HUES6 (cell line): ENCODE results near the gene TNFAIP8L2.

Source experiments
- H3K27ac ChIP-seq: 2 replicates; pipeline ENCODE4 v1.7.0; 2013; ENCODE audit warnings: low read depth, mild to moderate bottlenecking, low read length, inconsistent platforms
- H3K27me3 ChIP-seq: 2 replicates; pipeline ENCODE4 v1.6.1; 2013; ENCODE audit warnings: low read length; ENCODE audit not compliant: control insufficient read depth, insufficient read depth
- H3K36me3 ChIP-seq: 2 replicates; pipeline ENCODE4 v1.6.1; 2013; ENCODE audit warnings: low read length; ENCODE audit not compliant: control insufficient read depth, insufficient read depth
- H3K4me1 ChIP-seq: 2 replicates; pipeline ENCODE4 v1.6.1; 2013; ENCODE audit warnings: low read length; ENCODE audit not compliant: control insufficient read depth, insufficient read depth
- H3K4me3 ChIP-seq: 2 replicates; pipeline ENCODE4 v1.5.1; 2013; ENCODE audit warnings: low read depth, low read length
- H3K9ac ChIP-seq: one replicate; pipeline ENCODE4 v1.6.1; 2013; ENCODE audit warnings: mild to moderate bottlenecking, low read length
- H3K9me3 ChIP-seq: 2 replicates; pipeline ENCODE4 v1.6.1; 2013; ENCODE audit warnings: low read depth, low read length; ENCODE audit not compliant: control insufficient read depth, insufficient read depth

The TNFAIP8L2 gene

DNA sequence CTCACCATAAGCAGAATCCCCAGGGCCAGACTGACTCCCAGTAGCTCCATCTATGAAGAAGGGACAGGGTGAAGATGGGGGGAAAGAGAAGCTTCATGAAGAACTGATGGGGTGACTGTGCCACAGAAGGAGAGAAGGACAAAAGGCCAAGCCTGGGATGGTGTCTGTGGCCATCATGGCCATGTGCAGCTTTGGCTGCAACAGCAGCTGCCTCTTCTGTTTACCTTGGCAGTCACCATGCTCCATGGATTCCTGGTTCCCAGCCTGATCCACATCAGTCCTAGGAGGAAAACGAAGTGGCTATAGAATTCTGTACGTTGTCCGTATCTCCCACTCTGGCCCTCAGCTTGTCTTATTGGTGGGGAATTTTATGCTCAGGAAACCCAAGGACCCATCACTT is 22.1 kb upstream of the TNFAIP8L2 start:
- H3K9ac ChIP-seq, result no peak overlapping the region
- H3K4me1 ChIP-seq, result peaks cover 16% of the 10 kb centered on the region; the same call in 1 of the 2 replicates
- no peak overlapping the region for H3K27ac ChIP-seq
- no peaks in the 10 kb centered on the region for H3K9me3 ChIP-seq
- H3K27me3 ChIP-seq, result peaks cover 18% of the 10 kb centered on the region; the same call in 1 of the 2 replicates
- H3K36me3 ChIP-seq, result peaks cover 29% of the 10 kb centered on the region
- no peak overlapping the region for H3K4me3 ChIP-seq

DNA sequence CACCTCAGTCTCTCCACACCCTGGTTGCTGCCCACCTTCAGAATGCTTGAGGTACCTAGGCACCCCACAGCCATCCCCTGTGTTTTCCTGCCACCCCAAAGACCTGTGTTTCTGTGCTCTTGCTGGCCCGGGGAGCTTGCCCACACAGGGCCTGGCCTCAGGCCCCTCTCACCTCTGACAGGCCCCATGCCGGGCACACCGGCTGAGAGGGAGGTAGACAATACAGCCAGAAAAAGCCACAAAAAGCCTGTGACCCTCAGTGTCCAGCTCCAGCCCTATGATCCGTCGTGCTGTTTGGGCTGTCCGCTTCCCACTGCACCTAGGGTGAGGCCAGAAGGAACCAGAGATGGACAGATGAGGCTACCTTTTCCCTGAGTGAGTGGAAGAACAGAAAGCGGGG is 21.5 kb upstream of the TNFAIP8L2 start:
- H3K27me3 ChIP-seq, result peaks cover 18% of the 10 kb centered on the region; the same call in 1 of the 2 replicates
- peaks cover 32% of the 10 kb centered on the region for H3K36me3 ChIP-seq

DNA sequence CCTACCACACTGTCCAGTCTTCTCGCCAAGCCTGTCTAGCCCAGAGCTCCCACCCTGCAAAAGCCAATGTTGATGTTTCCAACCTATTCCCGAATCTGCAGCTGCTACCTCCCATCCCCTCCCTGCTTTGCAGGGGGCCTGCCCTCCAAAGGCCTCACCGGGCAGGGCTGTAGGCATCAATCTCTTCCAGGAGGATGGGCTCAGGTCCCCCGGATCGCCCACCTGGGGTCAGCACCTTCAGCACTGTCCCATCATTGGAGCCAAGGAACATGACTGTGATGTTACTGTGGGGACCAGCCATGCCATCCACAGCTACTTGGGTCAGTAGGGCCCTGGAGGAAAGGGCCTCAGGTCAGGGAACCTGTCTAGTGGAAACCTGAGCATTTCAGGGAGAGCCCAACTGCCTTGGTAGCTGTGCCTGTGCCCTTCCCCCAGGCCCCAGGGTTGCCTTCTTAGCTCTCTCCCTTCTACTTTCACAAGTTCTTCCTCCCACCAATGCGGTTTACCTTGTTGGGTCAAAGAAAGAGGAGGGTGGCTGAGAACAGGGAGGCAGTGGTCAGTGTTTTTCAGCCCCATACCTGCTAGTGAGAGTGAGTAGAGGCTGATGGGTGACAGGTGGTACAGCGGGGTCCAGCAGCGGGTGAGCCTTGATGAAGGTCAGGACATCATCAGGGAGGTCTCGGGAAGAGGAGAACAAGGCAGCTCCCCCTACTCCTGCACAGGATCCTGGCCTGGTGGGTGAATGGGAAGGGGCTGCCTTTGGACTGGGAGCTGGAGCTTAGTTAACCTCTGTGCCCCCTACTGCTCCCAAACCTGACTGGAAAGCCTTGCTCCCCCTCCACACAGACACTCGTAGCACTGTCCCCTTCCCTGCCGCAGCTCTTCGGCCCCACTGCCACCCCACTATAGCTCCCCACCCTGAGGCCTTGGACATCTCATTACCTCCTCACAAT is 20.7 kb upstream of the TNFAIP8L2 start:
- Histone ChIP-seq H3K9me3 (no peaks in the 10 kb centered on the region), H3K27me3 (peaks cover 18% of the 10 kb centered on the region; the same call in 1 of the 2 replicates), H3K9ac (no peak overlapping the region), H3K4me1 (peaks cover 15% of the 10 kb centered on the region; the same call in 1 of the 2 replicates), H3K36me3 (peaks cover 32% of the 10 kb centered on the region), H3K27ac (no peak overlapping the region), H3K4me3 (no peak overlapping the region)

More for the DNA sequence above, 21.5 kb upstream of the TNFAIP8L2 start:
- Histone ChIP-seq H3K9me3 (no peaks in the 10 kb centered on the region), H3K4me3 (no peak overlapping the region), H3K9ac (no peak overlapping the region), H3K27ac (no peak overlapping the region), H3K4me1 (peaks cover 16% of the 10 kb centered on the region; the same call in 1 of the 2 replicates)

DNA sequence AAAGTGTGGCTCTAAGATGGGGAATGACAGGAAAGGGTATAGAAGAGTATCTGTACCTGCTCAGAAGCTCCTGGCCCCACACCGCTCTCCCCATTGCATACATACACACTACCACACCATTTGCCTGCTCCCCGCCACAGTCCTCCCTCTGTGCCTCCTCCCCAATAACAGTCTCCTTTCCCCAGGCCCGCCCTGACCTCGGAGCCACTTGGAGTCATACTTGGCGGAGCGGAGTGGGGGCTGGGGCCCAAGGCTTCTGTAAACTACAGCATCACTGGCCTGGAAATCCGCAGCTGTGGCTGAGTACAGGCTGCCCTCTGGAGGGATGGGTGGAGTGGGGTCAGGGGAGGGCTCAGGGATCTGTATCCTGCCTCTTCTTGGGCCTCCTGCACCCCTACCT is 18.7 kb upstream of the TNFAIP8L2 start:
- Histone ChIP-seq H3K36me3 (peaks cover 32% of the 10 kb centered on the region), H3K4me3 (no peak overlapping the region), H3K27me3 (peaks cover 9% of the 10 kb centered on the region; the same call in 1 of the 2 replicates), H3K27ac (no peak overlapping the region), H3K4me1 (peaks cover 8% of the 10 kb centered on the region), H3K9me3 (no peaks in the 10 kb centered on the region), H3K9ac (no peak overlapping the region)

DNA sequence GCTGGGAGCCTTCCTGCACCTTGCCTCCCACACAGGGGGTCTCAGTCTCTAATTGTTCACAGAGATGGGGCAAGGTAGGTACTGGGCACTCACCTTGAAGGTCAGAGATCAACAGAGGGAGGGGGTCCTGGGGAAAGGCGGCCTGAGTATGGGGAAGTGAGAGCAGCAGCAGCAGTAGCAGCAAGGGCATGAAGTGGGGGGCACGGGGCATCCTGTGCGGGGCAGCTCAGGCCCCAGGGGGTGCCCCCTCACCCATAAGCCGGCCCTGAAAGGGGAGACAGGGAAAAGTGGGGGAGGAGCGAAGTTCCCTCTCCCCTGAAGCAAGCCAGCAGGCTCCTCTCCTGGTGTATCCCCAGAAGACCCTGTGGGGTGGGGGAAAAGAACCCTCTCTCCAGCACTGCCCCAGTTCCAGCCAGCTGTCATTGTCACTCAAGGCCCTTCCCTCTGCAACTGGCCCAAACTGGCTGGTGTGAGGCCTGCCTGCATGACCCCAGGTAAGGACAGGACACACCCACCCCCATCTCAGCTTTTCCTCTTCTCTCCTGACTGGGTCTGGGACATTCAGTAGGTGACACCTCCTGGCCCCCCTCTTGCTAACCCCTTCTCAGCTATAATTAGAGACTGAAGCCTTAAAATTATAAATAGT is 13.9 kb upstream of the TNFAIP8L2 start:
- H3K4me3 ChIP-seq, result no peak overlapping the region
- H3K27me3 ChIP-seq, result peaks cover 21% of the 10 kb centered on the region
- H3K27ac ChIP-seq, result no peak overlapping the region
- peaks cover 36% of the 10 kb centered on the region for H3K4me1 ChIP-seq
- no peak overlapping the region for H3K9ac ChIP-seq
- H3K36me3 ChIP-seq, result peaks cover 7% of the 10 kb centered on the region; the same call in 1 of the 2 replicates
- no peaks in the 10 kb centered on the region for H3K9me3 ChIP-seq

DNA sequence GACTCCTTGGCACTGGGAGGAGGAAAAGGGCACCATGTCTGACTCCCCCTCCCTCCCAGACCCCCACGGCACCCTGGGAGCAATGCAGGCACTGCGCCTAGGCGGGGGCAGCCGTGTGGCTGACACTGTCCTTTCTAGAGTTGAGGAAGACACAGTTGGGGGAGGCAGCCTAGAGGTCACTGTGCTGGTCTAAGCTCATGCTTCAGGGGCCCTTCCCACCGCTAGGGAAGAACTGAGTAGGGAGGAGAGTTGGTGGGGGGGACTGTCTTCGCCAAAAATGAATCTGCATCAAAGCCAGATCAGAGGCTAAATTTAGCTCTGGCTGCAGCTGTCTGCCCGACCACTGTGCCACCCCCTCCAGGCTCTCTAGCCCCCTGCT is 13.4 kb upstream of the TNFAIP8L2 start:
- Histone ChIP-seq H3K4me3 (no peak overlapping the region), H3K36me3 (peaks cover 7% of the 10 kb centered on the region; the same call in 1 of the 2 replicates)

DNA sequence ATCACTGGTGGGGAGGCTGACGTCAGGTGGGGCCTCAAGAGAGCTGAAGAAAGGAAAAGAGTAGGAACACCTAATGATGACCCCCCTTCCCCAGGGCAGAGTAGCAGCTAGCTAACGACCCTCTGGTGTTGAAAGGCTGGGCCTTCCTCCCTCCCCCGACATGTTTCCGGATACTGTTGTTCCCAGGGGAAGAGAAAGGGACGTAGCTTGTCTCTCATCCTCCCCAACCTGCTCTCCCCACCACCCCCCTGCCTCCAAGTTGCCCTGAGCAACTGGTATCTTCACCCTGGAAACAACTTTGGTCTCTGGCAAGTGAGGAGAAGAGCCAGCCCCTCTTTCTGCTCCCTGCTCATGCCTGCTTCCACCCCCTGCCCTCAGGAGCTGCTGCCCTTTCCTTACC is 12.5 kb upstream of the TNFAIP8L2 start:
- Histone ChIP-seq H3K9ac (no peak overlapping the region), H3K4me1 (peaks cover 38% of the 10 kb centered on the region), H3K4me3 (peak overlapping the region; percentile 73; the same call in 1 of the 2 replicates)

More for the DNA sequence above, 13.4 kb upstream of the TNFAIP8L2 start:
- no peaks in the 10 kb centered on the region for H3K9me3 ChIP-seq
- H3K4me1 ChIP-seq, result peaks cover 38% of the 10 kb centered on the region
- no peak overlapping the region for H3K9ac ChIP-seq
- no peak overlapping the region for H3K27ac ChIP-seq
- peaks cover 25% of the 10 kb centered on the region for H3K27me3 ChIP-seq

DNA sequence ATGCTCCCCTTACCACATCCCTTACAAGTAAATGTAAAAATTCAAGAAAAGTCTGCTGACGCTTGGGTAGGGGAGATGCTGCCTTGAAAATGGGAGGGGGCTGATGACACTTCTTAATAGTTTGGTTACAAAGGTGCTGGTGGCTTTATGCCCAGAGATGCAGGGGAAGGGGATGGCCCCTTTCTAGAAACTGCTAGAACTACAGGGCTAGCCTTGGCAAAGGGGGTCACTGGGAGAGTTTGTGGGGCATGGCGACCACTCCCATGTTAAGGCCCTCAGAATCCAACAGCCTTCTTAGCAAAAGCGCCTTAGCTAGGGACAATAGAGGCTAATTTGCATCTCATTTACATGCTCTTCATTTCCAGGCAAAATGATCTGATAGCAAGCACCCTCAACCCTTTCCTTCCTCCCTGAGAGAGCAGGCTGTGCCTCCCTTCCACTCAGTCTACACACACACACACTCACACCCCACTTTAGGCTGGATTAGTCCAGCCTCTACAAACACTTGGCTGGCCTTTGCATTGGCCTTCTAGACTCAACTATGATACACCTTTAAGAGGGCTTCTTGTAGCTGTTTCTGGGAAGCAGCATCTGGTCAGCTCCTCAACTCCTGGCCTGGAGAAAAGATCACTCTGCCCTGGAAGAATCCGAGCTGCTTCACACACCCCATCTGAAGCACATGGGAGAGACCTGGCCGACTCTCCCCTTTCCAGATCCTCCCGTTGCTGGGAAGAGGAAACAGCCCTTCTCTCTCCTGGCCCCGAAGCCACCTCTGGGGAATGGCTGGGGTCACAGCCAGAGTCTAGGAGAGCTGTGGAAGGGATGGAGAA is 11.8 kb upstream of the TNFAIP8L2 start:
- peaks cover 38% of the 10 kb centered on the region for H3K4me1 ChIP-seq
- 0 out of 2 replicates have a peak, but pooled peaks cover under 1% of the 10 kb centered on the region for H3K36me3 ChIP-seq
- no peak overlapping the region for H3K27ac ChIP-seq
- H3K27me3 ChIP-seq, result peaks cover 25% of the 10 kb centered on the region
- H3K9me3 ChIP-seq, result no peaks in the 10 kb centered on the region
- H3K4me3 ChIP-seq, result peak overlapping the region; percentile 73
- peak overlapping the region; percentile 73 for H3K9ac ChIP-seq

More for the DNA sequence above, 12.5 kb upstream of the TNFAIP8L2 start:
- peaks cover 7% of the 10 kb centered on the region; the same call in 1 of the 2 replicates for H3K36me3 ChIP-seq
- no peaks in the 10 kb centered on the region for H3K9me3 ChIP-seq
- peaks cover 25% of the 10 kb centered on the region for H3K27me3 ChIP-seq
- no peak overlapping the region for H3K27ac ChIP-seq

DNA sequence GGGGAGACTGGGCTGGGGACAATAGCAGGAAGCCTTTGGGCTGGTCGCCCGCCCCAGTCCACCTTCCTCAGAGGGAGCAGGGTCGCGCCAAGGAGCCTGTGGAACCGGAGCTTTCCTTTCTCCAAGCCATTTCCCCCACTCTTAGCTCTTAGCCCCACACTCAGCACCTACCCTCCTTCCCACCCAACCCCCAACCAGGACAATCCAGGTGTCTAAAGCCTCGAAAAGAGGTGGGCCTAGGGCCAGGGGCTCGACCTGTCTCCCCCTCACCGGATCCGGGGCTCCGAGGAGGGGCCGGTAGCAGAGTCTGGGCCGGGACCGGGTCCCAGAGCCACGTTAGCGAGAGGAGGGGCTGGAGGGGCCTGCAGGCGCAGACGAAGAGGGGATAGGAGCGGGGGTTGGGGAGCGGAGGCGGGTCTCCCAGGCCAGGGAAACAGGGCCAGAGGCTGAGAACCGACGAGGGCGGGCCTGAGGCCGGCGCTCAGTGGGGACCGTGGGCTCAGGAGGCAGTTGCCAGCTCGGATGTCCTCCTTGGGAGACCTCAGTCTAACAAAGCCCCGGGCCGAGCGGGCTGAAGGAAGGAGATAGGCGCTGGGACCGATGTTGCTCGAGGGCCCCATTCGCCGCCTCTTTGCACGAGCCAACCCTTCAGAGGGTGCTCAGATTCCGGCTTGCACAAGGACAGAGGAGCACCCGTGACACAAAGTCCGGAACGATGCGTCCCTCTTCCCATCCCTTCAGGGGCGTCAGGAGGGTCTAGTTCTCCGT is 11.0 kb upstream of the TNFAIP8L2 start:
- Histone ChIP-seq H3K27me3 (peaks cover 25% of the 10 kb centered on the region), H3K9me3 (no peaks in the 10 kb centered on the region), H3K9ac (peak overlapping the region; percentile 73), H3K27ac (no peak overlapping the region), H3K4me1 (peaks cover 38% of the 10 kb centered on the region), H3K36me3 (no peaks in the 10 kb centered on the region), H3K4me3 (peak overlapping the region; percentile 73)

DNA sequence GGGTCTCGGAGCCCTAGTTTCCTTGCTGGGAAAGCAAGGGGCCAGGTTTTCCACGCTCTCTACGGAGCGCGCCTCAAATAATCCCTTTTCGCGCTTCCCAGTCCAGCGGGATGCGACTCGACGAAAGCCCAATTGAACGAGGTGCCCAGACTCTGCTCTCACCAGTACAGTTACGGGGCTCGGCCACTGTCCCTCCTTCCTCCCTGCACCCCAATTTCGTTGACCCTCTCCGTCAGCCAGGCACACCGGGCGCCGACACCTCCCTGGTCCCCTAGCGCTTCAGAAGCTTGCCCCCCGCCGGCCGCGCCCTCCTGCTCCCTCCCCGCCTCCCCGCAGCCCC is 10.4 kb upstream of the TNFAIP8L2 start:
- no peaks in the 10 kb centered on the region for H3K36me3 ChIP-seq
- H3K9me3 ChIP-seq, result no peaks in the 10 kb centered on the region
- H3K4me1 ChIP-seq, result peaks cover 38% of the 10 kb centered on the region
- no peak overlapping the region for H3K27ac ChIP-seq
- peaks cover 25% of the 10 kb centered on the region for H3K27me3 ChIP-seq
- peak overlapping the region; percentile 73 for H3K9ac ChIP-seq
- peak overlapping the region; percentile 73 for H3K4me3 ChIP-seq
